Keratinocyte (primary cell): ENCODE results near the gene SLC9B2.

Source experiments
- EZH2 ChIP-seq: IDR thresholded peaks from one replicate; pipeline ENCODE4 v1.6.1; 2012; ENCODE audit warnings: inconsistent platforms, mild to moderate bottlenecking, low read length, moderate library complexity
- TF ChIP-seq, protein P1 (sequence below), 3 experiments: IDR thresholded peaks in 1 of 3; conservative IDR thresholded peaks in 1 of 3; optimal IDR thresholded peaks in 1 of 3; 2 replicates in 2 of 3; 3 replicates in 1 of 3; pipeline versions ENCODE3 to v1.5.1; 2011; ENCODE audit warnings: low read length in 3 of 3, mild to moderate bottlenecking in 3 of 3, moderate library complexity in 2 of 3, control low read depth in 1 of 3, inconsistent platforms in 1 of 3; ENCODE audit not compliant: insufficient read depth in 2 of 3; ENCODE audit errors: extremely low read depth in 1 of 3

DNA sequence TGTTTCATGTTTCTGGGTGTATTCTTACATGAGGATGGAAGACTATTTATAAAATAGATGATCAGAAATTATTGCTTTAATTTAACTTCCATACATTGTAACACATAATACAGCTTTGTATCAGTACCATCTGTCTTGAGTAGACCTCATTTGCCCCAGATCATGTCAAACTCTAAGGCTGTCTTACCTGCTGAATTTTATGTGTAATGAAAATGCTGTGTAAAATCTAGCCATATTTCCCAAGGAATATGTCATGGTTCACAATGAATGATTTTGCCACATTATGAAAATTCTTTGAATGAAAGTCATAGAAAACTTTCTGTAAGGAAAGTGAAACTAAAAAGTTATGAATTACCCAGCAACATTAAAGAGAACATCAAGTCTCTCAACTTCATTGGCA is 15.7 kb upstream of the SLC9B2 start:
- TF ChIP-seq, protein P1, sequence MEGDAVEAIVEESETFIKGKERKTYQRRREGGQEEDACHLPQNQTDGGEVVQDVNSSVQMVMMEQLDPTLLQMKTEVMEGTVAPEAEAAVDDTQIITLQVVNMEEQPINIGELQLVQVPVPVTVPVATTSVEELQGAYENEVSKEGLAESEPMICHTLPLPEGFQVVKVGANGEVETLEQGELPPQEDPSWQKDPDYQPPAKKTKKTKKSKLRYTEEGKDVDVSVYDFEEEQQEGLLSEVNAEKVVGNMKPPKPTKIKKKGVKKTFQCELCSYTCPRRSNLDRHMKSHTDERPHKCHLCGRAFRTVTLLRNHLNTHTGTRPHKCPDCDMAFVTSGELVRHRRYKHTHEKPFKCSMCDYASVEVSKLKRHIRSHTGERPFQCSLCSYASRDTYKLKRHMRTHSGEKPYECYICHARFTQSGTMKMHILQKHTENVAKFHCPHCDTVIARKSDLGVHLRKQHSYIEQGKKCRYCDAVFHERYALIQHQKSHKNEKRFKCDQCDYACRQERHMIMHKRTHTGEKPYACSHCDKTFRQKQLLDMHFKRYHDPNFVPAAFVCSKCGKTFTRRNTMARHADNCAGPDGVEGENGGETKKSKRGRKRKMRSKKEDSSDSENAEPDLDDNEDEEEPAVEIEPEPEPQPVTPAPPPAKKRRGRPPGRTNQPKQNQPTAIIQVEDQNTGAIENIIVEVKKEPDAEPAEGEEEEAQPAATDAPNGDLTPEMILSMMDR (optimal IDR thresholded peaks at IDR 0.05 in 1 of 3, IDR thresholded peaks at IDR 0.05 in 1 of 3, conservative IDR thresholded peaks at IDR 0.05 in 1 of 3; ENCODE audit: extremely low read depth in 1 of 3, insufficient read depth in 2 of 3, low read length in 3 of 3): no peak
- no peak for TF ChIP-seq EZH2
